ENCODE results near the gene ALPK3. TPM values are rescaled to one million over a fixed set of nuclear protein-coding genes. Genes with fewer than 3 reads are reported as not detected.

Gene ALPK3
- total and polyA plus RNA-seq, 2 experiments from 2014 or later: 3.7 to 29.7 TPM

DNA sequence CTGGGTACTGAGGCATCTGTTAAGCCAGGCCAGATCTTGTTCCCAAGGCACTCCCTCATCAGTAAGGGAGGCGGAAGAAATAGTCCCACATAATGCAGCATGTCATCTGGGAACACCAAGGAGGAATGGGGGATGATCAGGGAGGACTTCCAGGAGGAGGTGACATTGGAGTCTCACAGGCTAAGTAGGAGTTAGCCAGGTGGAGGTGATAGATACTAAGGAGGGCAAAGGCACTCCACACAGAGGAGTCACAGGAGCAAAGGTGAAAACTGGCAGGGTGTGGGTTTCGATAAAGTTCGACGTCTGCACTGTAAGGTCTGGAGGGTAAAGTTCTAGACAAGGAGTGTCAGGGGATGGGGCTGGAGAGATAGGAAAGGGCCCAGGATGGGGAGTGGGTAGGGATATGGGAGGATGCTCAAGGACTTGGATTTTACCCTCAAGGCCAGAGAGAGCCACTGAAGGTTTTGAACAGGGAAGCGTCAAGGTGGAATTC is 73.6 kb downstream of the ALPK3 start:
- peaks cover 5% of the 10 kb centered on the region for H3K4me1 Mint-ChIP-seq
- TF ChIP-seq, protein P1, sequence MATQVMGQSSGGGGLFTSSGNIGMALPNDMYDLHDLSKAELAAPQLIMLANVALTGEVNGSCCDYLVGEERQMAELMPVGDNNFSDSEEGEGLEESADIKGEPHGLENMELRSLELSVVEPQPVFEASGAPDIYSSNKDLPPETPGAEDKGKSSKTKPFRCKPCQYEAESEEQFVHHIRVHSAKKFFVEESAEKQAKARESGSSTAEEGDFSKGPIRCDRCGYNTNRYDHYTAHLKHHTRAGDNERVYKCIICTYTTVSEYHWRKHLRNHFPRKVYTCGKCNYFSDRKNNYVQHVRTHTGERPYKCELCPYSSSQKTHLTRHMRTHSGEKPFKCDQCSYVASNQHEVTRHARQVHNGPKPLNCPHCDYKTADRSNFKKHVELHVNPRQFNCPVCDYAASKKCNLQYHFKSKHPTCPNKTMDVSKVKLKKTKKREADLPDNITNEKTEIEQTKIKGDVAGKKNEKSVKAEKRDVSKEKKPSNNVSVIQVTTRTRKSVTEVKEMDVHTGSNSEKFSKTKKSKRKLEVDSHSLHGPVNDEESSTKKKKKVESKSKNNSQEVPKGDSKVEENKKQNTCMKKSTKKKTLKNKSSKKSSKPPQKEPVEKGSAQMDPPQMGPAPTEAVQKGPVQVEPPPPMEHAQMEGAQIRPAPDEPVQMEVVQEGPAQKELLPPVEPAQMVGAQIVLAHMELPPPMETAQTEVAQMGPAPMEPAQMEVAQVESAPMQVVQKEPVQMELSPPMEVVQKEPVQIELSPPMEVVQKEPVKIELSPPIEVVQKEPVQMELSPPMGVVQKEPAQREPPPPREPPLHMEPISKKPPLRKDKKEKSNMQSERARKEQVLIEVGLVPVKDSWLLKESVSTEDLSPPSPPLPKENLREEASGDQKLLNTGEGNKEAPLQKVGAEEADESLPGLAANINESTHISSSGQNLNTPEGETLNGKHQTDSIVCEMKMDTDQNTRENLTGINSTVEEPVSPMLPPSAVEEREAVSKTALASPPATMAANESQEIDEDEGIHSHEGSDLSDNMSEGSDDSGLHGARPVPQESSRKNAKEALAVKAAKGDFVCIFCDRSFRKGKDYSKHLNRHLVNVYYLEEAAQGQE (IDR thresholded peaks at IDR 0.05; ENCODE audit: unreplicated experiment): no peak
- TF ChIP-seq, protein P2, sequence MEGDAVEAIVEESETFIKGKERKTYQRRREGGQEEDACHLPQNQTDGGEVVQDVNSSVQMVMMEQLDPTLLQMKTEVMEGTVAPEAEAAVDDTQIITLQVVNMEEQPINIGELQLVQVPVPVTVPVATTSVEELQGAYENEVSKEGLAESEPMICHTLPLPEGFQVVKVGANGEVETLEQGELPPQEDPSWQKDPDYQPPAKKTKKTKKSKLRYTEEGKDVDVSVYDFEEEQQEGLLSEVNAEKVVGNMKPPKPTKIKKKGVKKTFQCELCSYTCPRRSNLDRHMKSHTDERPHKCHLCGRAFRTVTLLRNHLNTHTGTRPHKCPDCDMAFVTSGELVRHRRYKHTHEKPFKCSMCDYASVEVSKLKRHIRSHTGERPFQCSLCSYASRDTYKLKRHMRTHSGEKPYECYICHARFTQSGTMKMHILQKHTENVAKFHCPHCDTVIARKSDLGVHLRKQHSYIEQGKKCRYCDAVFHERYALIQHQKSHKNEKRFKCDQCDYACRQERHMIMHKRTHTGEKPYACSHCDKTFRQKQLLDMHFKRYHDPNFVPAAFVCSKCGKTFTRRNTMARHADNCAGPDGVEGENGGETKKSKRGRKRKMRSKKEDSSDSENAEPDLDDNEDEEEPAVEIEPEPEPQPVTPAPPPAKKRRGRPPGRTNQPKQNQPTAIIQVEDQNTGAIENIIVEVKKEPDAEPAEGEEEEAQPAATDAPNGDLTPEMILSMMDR (conservative IDR thresholded peaks at IDR 0.05; ENCODE audit: low read depth in 2 of 2): no peak
- no peak for TF ChIP-seq NANOG (IDR thresholded peaks at IDR 0.05; ENCODE audit: borderline replicate concordance)
- no peak for TF ChIP-seq CREB1 (CRISPR knock-in tag; IDR thresholded peaks at IDR 0.05; ENCODE audit: low read depth)
- TF ChIP-seq ZNF331 (CRISPR knock-in tag; IDR thresholded peaks at IDR 0.05; ENCODE audit: low read depth): no peak
- TF ChIP-seq JUNB (IDR thresholded peaks at IDR 0.05; ENCODE audit: unreplicated experiment): no peak
- TF ChIP-seq, protein P3, sequence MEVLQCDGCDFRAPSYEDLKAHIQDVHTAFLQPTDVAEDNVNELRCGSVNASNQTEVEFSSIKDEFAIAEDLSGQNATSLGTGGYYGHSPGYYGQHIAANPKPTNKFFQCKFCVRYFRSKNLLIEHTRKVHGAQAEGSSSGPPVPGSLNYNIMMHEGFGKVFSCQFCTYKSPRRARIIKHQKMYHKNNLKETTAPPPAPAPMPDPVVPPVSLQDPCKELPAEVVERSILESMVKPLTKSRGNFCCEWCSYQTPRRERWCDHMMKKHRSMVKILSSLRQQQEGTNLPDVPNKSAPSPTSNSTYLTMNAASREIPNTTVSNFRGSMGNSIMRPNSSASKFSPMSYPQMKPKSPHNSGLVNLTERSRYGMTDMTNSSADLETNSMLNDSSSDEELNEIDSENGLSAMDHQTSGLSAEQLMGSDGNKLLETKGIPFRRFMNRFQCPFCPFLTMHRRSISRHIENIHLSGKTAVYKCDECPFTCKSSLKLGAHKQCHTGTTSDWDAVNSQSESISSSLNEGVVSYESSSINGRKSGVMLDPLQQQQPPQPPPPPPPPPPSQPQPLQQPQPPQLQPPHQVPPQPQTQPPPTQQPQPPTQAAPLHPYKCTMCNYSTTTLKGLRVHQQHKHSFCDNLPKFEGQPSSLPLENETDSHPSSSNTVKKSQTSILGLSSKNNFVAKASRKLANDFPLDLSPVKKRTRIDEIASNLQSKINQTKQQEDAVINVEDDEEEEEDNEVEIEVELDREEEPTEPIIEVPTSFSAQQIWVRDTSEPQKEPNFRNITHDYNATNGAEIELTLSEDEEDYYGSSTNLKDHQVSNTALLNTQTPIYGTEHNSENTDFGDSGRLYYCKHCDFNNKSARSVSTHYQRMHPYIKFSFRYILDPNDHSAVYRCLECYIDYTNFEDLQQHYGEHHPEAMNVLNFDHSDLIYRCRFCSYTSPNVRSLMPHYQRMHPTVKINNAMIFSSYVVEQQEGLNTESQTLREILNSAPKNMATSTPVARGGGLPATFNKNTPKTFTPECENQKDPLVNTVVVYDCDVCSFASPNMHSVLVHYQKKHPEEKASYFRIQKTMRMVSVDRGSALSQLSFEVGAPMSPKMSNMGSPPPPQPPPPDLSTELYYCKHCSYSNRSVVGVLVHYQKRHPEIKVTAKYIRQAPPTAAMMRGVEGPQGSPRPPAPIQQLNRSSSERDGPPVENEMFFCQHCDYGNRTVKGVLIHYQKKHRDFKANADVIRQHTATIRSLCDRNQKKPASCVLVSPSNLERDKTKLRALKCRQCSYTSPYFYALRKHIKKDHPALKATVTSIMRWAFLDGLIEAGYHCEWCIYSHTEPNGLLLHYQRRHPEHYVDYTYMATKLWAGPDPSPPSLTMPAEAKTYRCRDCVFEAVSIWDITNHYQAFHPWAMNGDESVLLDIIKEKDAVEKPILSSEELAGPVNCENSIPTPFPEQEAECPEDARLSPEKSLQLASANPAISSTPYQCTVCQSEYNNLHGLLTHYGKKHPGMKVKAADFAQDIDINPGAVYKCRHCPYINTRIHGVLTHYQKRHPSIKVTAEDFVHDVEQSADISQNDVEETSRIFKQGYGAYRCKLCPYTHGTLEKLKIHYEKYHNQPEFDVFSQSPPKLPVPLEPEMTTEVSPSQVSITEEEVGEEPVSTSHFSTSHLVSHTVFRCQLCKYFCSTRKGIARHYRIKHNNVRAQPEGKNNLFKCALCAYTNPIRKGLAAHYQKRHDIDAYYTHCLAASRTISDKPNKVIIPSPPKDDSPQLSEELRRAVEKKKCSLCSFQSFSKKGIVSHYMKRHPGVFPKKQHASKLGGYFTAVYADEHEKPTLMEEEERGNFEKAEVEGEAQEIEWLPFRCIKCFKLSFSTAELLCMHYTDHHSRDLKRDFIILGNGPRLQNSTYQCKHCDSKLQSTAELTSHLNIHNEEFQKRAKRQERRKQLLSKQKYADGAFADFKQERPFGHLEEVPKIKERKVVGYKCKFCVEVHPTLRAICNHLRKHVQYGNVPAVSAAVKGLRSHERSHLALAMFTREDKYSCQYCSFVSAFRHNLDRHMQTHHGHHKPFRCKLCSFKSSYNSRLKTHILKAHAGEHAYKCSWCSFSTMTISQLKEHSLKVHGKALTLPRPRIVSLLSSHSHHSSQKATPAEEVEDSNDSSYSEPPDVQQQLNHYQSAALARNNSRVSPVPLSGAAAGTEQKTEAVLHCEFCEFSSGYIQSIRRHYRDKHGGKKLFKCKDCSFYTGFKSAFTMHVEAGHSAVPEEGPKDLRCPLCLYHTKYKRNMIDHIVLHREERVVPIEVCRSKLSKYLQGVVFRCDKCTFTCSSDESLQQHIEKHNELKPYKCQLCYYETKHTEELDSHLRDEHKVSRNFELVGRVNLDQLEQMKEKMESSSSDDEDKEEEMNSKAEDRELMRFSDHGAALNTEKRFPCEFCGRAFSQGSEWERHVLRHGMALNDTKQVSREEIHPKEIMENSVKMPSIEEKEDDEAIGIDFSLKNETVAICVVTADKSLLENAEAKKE (CRISPR knock-in tag; IDR thresholded peaks at IDR 0.05): no peak
- TF ChIP-seq ZNF114 (CRISPR knock-in tag; IDR thresholded peaks at IDR 0.05): no peak
- no peak for TF ChIP-seq STAT1 (IDR thresholded peaks at IDR 0.05; ENCODE audit: unreplicated experiment)
- no peak for TF ChIP-seq POLR2AphosphoS5 (IDR thresholded peaks at IDR 0.05; ENCODE audit: low read depth)
- TF ChIP-seq, protein P4, sequence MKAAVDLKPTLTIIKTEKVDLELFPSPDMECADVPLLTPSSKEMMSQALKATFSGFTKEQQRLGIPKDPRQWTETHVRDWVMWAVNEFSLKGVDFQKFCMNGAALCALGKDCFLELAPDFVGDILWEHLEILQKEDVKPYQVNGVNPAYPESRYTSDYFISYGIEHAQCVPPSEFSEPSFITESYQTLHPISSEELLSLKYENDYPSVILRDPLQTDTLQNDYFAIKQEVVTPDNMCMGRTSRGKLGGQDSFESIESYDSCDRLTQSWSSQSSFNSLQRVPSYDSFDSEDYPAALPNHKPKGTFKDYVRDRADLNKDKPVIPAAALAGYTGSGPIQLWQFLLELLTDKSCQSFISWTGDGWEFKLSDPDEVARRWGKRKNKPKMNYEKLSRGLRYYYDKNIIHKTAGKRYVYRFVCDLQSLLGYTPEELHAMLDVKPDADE (IDR thresholded peaks at IDR 0.05): no peak
- TF ChIP-seq EZH2phosphoT487 (IDR thresholded peaks at IDR 0.05; ENCODE audit: unreplicated experiment): no peak
- no peak for TF ChIP-seq EZH2 (IDR thresholded peaks at IDR 0.05; ENCODE audit: low read depth, unreplicated experiment)
- H3K36me3 ChIP-seq (ENCODE audit: insufficient read depth): no peaks in the 10 kb centered on the region

More for the DNA sequence above, 73.6 kb downstream of the ALPK3 start:
- no peaks in the 10 kb centered on the region for H4K20me1 ChIP-seq (replicated peaks; ENCODE audit: insufficient read depth)
- no peak overlapping the region for H3K4me3 Mint-ChIP-seq
- H3K27ac Mint-ChIP-seq: no peak overlapping the region
- ATAC-seq (no peak), DNase-seq (ENCODE audit: low spot score) (no peak)
- no peaks in the 10 kb centered on the region for H3K9me2 ChIP-seq (ENCODE audit: insufficient read depth)
- H3K36me3 Mint-ChIP-seq (ENCODE audit: low read depth): no peaks in the 10 kb centered on the region
- H3K4me2 ChIP-seq: no peak overlapping the region
- no peaks in the 10 kb centered on the region for H3K27me3 ChIP-seq (ENCODE audit: insufficient read depth)
- H3K4me3 ChIP-seq: no peak overlapping the region
- H3K27ac ChIP-seq (ENCODE audit: low read depth): no peak overlapping the region
- no peaks in the 10 kb centered on the region for H3F3A ChIP-seq (replicated peaks; ENCODE audit: low read depth)
- no peak overlapping the region for H2AFZ ChIP-seq
- H3K27me3 Mint-ChIP-seq (ENCODE audit: insufficient read depth, low read depth, poor library complexity): peaks cover 8% of the 10 kb centered on the region
- H3K79me2 ChIP-seq (replicated peaks; ENCODE audit: insufficient read depth): no peaks in the 10 kb centered on the region
- no peaks in the 10 kb centered on the region for H3K9me3 Mint-ChIP-seq
- no peaks in the 10 kb centered on the region for H3K4me1 ChIP-seq (ENCODE audit: insufficient read depth)

Measured in GM23338 (cell line).